Measurements from ENCODE around the gene NEDD8.

Gene NEDD8

DNA sequence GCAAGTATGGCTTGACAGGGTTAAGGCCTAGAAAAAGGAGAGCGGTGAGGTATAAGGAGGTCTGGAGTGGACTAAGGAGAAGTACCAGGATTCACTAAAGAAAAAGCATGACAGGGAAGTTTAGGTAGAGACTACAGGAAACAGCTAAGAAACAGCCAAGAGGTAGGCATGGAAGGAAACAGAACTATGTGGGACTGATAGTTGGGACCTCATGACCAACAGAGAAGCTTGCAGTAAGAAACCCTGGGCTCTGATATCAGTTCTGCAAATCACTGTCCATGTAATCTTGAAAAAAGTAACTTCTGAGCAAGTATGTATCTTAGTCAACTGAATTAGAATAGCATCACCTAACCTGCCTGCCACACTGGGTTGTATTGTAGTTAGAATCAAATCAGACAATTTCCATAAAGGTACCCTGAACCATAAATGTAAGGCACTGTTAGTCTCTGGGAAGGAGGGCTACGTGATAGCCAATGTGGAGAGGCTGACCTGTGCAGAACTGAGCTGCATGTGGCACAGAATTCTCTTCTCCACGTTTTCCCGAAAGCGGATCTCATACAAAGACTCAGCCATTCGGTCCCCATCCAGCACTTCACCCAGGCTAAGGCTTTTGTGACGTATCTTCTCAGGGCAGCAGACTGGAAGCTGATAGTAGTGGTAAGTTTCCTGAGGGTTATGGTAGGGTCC, 37.8 kb downstream of the NEDD8 start:
- DNase-seq = no peak

DNA sequence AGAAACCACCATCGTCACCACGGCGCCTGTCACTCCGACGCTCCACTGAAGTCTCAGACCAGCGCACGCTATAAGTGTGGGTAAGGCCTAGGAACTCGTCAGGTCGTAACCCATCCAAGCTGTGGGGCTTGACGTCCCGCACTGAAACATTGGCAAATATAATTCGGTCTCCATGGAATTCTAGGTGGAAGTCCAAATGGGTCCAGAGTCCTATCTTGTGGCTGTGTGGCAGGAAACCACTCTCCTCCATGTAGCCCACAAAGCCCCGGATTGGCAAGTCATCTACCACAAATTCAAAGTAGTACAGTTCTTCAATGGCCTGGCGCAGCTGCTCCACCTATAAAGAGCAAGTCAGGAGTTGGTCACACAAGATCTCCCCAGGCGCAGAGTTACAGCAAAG, 39.2 kb downstream of the NEDD8 start:
- DNase-seq = no peak

DNA sequence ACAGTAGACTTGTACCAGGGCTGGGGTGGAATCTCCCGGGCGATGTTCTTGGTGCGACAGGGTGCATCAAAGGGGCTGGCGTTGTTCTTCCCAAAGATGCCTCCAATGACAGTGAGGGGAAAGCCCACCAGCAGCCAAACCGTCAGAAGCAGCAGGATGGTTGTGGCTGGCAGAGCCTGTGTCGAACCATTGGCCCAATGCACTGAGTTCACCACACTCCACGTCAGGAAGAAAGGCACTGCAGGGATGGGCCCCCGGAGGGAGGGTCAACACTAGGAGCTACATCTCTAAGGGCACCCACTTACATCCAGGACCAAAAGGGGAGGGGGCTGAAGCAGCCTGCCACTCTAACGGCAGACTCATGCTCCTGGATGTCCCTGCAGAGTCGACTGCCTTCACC, 41.8 kb downstream of the NEDD8 start:
- no peak for DNase-seq

DNA sequence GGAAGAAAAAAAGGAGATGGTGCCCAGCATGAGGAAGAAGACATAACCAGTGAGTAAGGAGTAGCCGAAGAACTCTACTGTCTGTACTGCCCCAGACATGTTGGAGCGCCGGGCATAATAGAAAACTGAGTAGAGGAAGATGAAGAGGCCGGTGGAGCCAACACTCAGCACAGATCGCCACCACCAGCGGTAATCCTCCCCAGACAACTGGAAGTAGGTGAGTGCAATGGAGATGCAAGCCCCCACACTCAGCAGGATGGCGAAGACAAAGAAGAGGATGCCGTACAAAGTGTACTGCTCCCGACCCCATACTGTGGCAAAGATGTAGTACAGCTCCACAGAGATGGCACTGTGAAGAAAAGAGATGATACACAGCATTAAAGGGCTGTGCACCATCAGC, 42.7 kb downstream of the NEDD8 start:
- DNase-seq = no peak

DNA sequence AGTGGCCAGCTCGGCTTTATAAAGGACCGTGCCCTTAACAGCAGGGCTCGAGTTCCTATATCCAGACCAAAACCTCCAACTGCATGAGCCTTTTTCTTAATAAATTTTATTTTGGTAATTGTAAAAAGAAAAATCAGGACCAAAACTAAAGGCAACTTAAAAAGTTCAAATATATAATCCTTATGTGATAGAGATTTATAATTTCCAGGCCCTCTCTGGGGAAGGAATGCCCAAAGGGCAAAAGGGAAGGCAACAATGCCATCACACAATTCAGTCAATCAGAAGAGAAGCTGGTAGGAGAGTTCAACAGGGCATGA, 43.1 kb downstream of the NEDD8 start:
- no peak for DNase-seq

DNA sequence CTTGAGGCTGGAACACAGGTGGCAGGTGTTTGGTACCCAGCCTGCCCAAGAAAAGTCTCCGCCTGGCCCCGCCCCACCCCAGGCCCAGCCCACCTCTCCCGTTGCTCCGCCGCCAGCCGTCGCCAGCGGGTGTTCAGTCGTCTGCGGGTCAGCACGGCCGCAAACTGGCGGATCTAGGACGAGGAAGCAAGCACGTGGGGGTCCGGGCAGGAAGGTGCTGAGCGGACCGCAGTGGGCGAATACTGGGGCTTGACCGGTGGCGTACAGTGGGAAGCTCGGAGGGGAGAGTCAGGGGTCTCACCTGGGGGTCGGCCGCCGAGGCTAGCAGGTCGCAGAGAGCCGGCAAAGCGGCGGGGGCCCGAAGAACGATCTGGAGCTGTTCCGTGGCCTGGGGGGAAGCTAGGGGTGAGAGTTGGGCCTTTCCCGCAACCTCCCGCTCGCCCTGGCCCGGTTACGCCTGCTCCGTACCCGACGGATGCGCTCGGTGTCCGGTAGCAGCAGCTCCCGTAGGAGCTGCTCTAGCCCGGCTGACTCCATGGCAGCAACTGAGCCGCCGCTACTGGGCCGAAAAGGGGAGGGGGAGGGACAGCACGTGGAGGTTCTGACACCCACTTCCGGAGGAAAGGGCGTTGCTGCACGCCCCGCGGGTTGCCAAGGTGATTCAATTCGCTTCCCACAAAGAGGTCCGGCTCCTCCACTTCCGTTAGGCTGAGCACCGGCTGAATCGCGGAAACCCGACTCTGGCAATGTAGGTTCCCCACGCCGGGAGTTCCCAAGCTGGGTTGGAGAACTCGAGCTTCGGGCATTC, 43.7 kb downstream of the NEDD8 start, which contains the start of gene IPO4:
Gene IPO4 (minus strand): TSS at position 566 of the 808 bp plus-strand sequence. CDS start 29 bp downstream, at position 537.
- DNase-seq = peak; percentile 95

DNA sequence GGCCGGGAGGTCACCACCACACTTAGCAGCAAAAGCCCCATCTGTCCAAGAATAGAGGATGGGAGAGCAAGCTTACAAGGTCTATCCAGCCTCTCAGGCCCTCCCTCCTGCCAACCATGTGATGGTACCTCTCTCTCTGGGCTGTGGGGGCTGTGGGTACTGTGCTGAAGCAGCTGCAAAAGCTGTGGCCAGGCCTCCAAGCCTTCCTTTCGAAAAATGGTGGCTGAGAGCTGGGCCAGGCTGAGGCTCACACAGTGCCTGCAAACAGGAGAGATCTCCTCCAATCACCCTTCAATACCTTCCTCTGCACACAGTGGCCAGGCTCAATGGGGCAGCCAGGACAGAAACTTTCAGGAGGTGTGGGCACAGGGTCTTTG, 44.6 kb downstream of the NEDD8 start:
- DNase-seq = no peak

DNA sequence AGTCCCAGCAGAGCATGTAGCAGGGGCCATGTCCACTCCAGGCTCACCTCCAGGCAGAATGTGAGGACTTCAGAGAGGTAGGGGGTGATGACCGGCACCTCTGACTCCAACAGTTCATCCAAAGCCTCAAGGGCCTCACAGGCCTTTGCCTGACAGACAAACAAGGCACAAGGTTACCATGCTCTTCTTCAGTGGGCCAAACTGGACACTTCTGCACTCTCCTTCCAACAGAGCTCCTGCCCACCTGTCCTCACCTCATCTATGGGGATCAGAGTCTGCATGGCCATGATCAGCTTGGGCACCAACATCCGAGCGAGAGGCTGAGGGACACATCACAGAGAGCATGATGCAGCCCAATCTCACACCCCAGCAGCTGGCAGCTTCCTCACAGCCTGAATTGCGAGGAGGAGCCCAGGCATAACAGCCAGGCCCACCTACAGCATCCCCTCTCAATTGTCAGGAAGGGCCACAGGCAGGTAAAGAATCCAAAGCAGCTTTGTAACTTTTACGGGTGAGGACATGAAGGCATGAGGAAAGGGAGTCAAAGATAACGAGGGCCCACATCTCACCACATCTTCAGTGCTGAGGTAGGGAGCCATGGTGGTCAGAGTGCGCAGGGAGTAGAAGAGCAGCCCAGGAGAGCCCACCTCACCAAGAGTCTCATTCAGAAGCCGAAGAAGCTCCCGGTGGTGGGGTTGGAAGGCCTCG, 45.2 kb downstream of the NEDD8 start:
- DNase-seq = no peak

DNA sequence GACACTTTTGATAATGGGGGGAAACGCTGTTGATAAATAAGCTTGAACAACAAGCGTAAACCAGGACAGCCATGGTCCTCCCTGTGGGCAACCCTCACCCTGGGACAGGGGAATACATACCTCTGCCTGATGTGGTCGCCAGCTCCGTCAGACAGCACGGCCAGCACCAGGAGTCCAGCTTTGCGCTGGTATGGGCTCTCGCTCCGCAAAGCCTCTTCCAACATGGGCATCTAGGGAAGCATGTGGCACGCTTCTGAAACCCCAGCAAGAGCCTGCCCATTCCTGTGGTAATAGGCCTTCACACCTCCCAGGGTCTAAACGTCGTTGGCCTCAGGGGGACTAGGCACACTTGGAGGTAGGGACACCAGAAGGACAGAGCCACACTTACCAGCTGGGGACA, 46.4 kb downstream of the NEDD8 start:
- DNase-seq = no peak

DNA sequence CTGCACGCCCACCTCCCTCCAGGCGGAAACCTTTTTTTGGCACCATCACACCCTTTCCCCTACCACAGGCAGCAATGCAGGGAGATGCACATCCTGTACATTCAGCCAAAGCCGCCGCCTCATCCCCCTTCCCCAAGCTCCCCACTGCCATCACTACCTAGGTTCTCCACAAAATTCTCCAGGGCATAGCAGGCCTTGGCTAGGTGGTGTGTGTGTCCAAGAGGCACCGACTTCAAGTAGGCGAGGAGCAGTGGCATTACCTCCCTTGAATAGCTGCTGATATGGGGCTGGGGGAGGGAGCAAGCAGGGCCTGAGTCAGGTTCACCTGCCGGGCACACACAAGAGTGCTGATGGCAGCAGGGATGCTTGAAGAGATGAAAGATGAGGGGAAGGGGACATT, 47.1 kb downstream of the NEDD8 start:
- DNase-seq = no peak

DNA sequence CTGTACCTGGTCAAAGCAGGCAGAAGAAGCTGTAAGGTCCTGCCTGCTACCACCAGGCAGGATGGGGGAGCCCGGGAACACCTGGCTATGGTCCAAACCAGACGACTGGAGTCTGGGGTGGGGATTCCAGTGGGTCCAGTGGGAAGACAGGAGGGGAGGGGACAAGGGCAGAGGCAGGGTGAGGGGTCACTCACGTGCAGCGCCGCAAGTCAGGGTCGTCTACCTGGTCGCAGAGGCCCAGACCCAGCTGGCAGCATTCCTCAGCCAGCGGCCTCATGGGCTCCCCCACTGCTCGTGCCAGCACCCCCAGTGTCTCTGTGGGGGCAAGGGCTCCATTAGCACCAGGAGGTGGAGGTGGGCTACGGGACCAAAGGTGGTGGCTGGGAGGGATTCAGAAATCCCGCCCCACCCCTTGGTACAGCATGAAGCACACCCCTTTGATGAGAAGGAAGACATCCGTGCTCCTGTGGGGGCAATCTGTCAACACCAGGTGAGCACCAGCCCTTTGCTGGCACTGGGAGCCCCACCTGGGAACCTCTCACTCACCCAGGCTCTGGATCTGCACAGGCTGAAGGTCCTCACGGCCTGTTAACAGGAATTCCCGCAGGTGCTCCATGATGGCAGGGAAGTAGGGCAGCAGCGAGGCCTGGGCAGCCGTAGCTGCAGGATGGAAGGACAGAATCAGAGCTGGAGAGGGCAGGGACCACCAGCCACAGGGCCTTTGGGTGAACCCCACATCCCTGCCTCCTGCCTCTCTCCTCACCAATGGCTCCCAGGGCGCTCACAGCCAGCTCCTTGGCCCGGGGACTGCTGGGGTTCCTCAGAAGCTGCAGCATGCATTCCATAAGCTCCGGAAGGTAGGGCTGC, 47.8 kb downstream of the NEDD8 start:
- DNase-seq = no peak

DNA sequence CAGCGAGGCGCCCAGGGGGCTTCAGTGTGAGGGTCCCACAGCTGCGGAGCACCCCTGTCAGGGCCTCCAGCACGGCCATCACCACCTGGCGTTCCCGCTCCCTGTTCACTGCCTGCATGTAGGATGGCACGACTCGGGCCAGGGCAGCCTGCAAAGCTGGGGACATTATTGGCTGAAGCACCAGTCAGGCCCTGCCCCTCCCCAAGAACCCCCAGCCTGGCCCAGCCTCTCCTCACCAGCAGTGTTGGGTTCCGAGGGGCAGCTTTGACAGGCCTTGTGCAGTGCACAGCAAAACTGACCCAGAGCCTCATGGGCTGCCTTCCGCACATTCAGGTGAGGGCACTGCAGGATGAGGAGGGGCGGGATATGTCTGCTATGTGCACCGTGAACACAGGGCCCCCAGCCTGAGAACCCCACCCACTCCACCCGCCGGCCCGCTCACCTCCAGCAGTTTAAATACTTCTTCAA, 49.1 kb downstream of the NEDD8 start:
- no peak for DNase-seq

DNA sequence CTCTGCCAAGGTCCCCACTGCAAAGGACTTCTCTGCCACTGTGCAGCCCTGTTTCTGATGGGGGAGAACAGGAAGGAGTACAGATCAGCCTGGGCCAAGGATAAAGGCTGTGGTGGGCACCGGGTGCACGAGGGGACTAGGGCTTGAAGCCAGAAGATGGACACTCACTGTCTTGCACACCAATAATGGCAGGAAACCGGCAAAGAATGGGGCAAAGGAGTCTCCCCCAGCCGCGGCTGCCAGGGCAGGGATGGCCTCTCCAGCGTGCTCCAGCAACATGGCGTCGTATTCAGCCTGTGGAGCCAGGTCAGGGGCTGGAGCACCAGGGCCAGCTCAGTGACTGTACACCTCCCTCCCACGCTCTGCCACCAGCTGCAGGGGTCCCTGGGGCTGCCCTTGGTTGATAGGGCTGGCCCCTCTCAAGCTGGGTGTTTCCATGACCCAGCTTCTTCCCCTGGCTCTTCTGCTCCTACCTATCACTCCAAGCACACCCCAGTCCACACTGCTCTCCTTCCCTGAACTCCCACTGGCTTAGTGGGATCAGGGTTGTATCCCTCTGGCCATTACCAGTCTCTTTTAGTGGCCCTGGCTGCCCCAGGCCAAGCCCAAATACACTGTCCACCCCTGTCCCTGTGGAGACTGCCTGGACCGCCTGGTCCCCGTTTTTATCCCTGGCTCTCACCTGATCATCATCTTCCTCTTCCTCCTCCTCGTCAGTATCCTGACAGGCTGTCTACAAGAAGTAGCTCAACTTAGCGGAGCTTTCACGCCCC, 49.9 kb downstream of the NEDD8 start:
- DNase-seq = no peak

DNA sequence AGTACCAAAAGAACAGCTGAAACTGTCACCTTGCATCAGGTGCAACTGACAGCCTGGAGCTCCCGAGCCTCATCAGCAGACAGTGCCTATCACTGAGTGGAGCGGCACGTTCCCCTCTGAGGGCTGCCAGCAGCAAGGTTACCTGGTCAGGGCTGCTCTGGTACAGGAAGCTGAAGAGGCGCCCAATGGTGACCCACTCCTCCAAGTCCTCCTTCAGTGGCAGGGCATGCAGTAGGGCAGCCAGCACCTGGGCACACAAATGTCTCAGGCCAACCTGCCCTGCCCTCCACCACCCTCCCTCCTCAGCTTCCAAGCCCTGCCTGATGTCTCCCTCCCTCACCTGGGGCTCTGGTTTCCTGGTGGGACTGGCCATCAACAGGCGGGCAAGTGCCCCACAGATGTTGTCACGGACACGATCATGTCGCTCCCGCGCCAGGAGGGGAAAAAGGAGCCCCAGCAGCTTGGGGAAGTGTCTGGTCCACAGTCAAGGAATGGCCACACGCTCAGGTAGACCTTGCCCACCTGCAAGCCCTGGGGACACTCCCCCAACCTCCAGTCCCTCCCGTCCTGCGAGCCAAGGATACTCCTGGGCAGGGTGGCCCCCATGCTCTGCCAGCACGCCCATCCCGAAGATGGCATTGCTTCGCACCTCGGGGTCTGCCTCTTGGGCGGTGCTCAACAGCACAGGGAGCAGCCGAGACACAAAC, 50.6 kb downstream of the NEDD8 start:
- DNase-seq = no peak

DNA sequence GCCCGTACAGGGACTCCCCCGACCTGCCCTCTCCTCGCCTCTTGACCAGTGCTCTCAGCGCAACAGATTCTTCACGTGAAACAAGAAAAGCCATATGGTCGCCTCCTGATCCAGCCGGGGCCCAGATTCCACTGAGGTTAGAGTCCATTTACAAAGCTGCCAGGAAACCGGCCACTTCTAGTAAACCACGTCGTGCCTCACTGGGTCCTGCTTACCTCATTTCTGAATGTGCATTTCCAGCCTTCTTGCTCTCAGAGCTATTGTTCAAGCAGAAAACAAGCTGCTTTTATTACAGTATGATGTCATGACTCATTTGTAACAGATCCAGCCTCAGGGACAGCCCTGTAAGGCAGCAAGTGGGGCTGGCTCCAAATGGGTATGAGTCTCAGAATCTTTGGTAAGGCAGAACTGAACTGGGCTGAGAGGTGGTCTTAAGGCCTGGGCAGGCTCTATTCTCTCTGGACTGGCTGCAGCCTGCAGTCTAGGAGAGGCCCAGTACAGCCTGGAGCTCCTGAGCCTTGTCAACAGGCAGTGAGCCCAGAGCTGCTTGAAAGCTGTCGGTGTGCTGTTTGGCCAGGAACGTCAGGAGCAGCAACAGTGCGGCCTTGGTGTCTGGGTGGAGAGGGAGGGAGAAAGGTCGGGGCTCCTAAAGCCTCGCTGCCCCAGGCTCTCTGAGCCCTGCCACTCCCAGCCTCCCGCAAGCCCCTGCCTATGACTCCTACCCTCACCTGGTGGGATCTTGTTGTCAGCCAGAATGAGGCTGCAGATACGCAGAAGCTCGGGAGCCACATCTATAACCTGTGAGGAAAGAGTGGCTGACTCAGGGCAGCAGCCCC, 52.0 kb downstream of the NEDD8 start:
- DNase-seq = no peak

DNA sequence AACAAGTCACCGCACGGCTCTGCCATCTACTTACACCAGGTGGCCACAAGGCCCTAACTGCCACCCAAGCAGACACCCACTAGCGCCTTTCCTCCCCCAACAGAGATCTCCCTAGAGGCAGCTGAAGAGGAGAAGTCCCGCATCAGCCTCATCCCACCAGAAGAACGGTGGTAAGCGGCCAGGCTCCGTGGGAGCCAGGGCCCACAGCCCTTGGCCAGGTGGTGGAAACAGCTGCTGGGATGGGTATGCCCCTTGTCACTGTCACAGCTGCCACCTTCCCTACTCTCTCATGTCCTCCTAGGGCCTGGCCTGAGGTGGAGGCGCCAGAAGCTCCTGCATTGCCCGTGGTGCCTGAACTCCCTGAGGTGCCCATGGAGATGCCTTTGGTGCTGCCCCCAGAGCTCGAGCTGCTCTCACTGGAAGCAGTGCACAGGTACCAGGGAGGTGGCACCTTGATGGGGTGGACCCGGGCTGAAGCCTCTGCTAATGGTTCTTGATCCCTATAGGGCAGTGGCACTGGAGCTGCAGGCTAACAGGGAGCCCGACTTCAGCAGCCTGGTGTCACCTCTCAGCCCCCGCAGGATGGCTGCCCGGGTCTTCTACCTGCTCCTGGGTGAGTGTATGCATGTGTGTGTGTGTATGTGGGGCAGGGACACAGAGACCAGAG, 52.7 kb downstream of the NEDD8 start:
- no peak for DNase-seq

DNA sequence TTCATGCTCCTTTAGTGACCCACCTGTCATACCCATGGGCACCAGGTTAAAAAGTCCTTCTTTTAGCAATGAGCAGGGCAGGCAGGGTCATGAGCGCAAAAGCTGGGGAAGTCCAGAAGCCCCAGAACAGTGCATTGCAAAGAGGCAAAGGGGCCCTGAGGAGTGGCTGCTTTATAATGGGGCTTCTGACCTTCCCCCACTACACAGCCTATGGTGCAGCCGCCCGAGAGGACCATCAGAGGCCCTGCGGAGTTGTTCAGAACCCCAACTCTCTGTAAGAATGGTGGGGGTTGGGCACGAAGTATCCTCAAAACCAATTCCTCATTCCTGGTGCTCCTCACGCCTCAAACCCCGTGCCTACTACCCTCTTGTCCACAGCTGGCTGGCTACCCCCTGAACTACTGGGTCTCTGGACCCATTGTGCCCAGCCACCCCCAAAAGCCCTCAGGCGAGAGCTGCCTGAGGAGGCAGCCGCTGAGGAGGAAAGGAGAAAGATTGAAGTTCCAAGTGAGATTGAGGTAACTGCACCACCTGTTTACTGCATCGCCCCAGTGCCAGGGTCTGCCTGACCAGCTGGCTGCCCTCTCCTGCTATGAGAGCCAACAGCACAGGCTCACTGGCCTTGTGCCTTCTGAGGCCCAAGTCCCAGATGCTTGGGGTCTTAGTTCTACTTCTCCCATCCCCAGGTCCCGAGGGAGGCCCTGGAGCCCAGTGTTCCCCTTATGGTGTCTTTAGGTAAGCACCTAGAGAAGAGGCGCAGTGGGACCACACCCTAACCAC, 53.6 kb downstream of the NEDD8 start:
- no peak for DNase-seq

DNA sequence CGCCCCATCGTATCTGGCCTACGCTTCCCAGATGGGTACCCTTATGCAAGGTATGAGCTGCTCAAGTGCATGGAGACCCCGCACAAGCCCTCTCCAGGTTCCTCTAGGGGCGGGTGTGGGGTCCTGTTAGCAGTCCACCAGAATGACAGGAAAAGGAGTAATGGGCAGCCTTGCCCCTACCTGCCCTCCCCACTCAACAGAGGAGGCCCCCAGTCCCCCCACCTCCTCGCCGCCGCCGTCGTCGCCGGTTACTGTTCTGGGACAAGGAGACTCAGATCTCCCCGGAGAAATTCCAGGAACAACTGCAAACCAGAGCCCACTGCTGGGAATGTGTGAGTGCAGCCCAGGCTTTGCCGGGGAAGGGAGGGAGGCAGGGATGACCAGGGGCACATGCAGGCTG, 54.3 kb downstream of the NEDD8 start:
- no peak for DNase-seq
